ENCODE measurements around the gene ARMC5.

GRCh38 chr16:31488468-31489297 lies 29.4 kb downstream of the ARMC5 start:
- TF ChIP-seq CTCF (IDR thresholded peaks at IDR 0.05) (no peak), POLR2A (IDR thresholded peaks at IDR 0.05) (no peak)

Data from body of pancreas (tissue), 4 donors.